Activated CD4-positive, alpha-beta T cell treated with anti-CD3 and anti-CD28 coated beads, Interleukin-2, amount 50 U/mL, for 16 hours (primary cell): ENCODE data around the gene SCAMP4.
A peak's percentile ranks its signal among the peaks of the same experiment; 100 is the strongest.
"Not testable (repeated sequence)": the region's sequence is repeated elsewhere in the genome, so short reads cannot be mapped to it uniquely, and the experiment has no call there.

Experiments used
- DNase-seq: peaks from one replicate; pipeline ENCODE4 v3.0.0-alpha.2; 2020

SCAMP4 gene

GRCh38 chr19:1884291-1884718 lies 20.9 kb upstream of the SCAMP4 start:
- DNase-seq, result no peak

GRCh38 chr19:1884719-1885334 lies 20.4 kb upstream of the SCAMP4 start:
- no peak for DNase-seq

GRCh38 chr19:1885398-1886119 lies 19.6 kb upstream of the SCAMP4 start, which contains the start of gene ABHD17A:
ABHD17A (minus strand) TSS chr19:1885496; CDS start chr19:1881566, 3,930 bp downstream.
- peak; percentile 96 for DNase-seq

- DNase-seq, result not testable (repeated sequence)
Measured at GRCh38 chr19:1886360-1886759, 18.8 kb upstream of the SCAMP4 start.

GRCh38 chr19:1888385-1888784 lies 16.8 kb upstream of the SCAMP4 start:
- no peak for DNase-seq

GRCh38 chr19:1889907-1890306 lies 15.3 kb upstream of the SCAMP4 start:
- DNase-seq, result no peak

GRCh38 chr19:1893791-1894190 lies 11.4 kb upstream of the SCAMP4 start:
- DNase-seq, result no peak

- DNase-seq, result no peak
Measured at GRCh38 chr19:1896508-1896907, 8.7 kb upstream of the SCAMP4 start.

GRCh38 chr19:1901940-1902404 lies 3.2 kb upstream of the SCAMP4 start:
- DNase-seq, result no peak

GRCh38 chr19:1902923-1903322 lies 2.3 kb upstream of the SCAMP4 start:
- DNase-seq, result no peak

- DNase-seq, result no peak
Measured at GRCh38 chr19:1904860-1905109, 414 bp upstream of the SCAMP4 start.

GRCh38 chr19:1905863-1906375 lies 720 bp downstream of the SCAMP4 start:
- DNase-seq, result no peak

GRCh38 chr19:1906985-1907562 lies 1.9 kb downstream of the SCAMP4 start:
- no peak for DNase-seq

- no peak for DNase-seq
Measured at GRCh38 chr19:1907563-1908363, 2.6 kb downstream of the SCAMP4 start.

GRCh38 chr19:1908364-1908678 lies 3.1 kb downstream of the SCAMP4 start:
- DNase-seq, result no peak

- DNase-seq, result no peak
Measured at GRCh38 chr19:1909761-1910080, 4.5 kb downstream of the SCAMP4 start.

GRCh38 chr19:1910177-1910576 lies 5.0 kb downstream of the SCAMP4 start:
- DNase-seq, result no peak

GRCh38 chr19:1911098-1911497 lies 5.9 kb downstream of the SCAMP4 start:
- no peak for DNase-seq

- DNase-seq, result no peak
Measured at GRCh38 chr19:1911995-1912394, 6.8 kb downstream of the SCAMP4 start.

GRCh38 chr19:1912760-1913505 lies 7.7 kb downstream of the SCAMP4 start:
- no peak for DNase-seq

GRCh38 chr19:1913781-1914577 lies 8.8 kb downstream of the SCAMP4 start:
- no peak for DNase-seq

GRCh38 chr19:1914826-1915341 lies 9.7 kb downstream of the SCAMP4 start:
- no peak for DNase-seq
